Astrocyte (in vitro differentiated cells and primary cell): ENCODE data around the gene ADCY1. TPM values are rescaled to one million over a fixed set of nuclear protein-coding genes. Genes with fewer than 3 reads are reported as not detected.
"Not testable (repeated sequence)": the region's sequence is repeated elsewhere in the genome, so short reads cannot be mapped to it uniquely, and the experiment has no call there.

Experiments used
- DNase-seq: peaks from one replicate; pipeline ENCODE4 v3.0.0-alpha.2; 2010; ENCODE audit warnings: low read depth
- FAIRE-seq: peaks from 2 replicates; lab custom pipeline; 2011; peaks lifted over from hg19 to GRCh38; lab: Jason Lieb, UNC
- H2AFZ ChIP-seq: 2 replicates; pipeline ENCODE4 v1.6.0; 2012; ENCODE audit warnings: low read depth, low read length, inconsistent platforms
- H3K27ac ChIP-seq: 2 replicates; pipeline ENCODE4 v1.5.1; 2011; ENCODE audit warnings: low read depth, low read length, inconsistent platforms
- H3K27me3 ChIP-seq: 2 replicates; pipeline ENCODE4 v1.6.0; 2011; ENCODE audit warnings: low read length, inconsistent platforms; ENCODE audit not compliant: insufficient read depth
- H3K36me3 ChIP-seq: 2 replicates; pipeline ENCODE4 v1.5.1; 2011; ENCODE audit warnings: low read length, inconsistent platforms; ENCODE audit not compliant: insufficient read depth
- H3K4me1 ChIP-seq: 2 replicates; pipeline ENCODE4 v1.5.1; 2011; ENCODE audit warnings: low read length, inconsistent platforms; ENCODE audit not compliant: insufficient read depth
- H3K4me2 ChIP-seq: 2 replicates; pipeline ENCODE4 v1.6.0; 2012; ENCODE audit warnings: low read length, inconsistent platforms
- H3K4me3 ChIP-seq: 2 replicates; pipeline ENCODE4 v1.5.1; 2011; ENCODE audit warnings: low read depth, mild to moderate bottlenecking, low read length, inconsistent platforms; ENCODE audit not compliant: insufficient read depth
- H3K79me2 ChIP-seq: 2 replicates; pipeline ENCODE4 v1.6.0; 2012; ENCODE audit warnings: mild to moderate bottlenecking, low read length, inconsistent platforms; ENCODE audit not compliant: insufficient read depth
- H3K9ac ChIP-seq: 2 replicates; pipeline ENCODE4 v1.6.0; 2012; ENCODE audit warnings: mild to moderate bottlenecking, low read length, inconsistent platforms
- H3K9me3 ChIP-seq: 2 replicates; pipeline ENCODE4 v1.5.1; 2012; ENCODE audit warnings: low read depth, mild to moderate bottlenecking, low read length, inconsistent platforms; ENCODE audit not compliant: insufficient read depth
- H4K20me1 ChIP-seq: 2 replicates; pipeline ENCODE4 v1.6.0; 2012; ENCODE audit warnings: low read length, inconsistent platforms; ENCODE audit not compliant: insufficient read depth
- H3K27ac Mint-ChIP-seq: one replicate; pipeline ENCODE4 v1.8.0; 2021; ENCODE audit warnings: mild to moderate bottlenecking, mixed read lengths; ENCODE audit not compliant: unreplicated experiment
- H3K27me3 Mint-ChIP-seq: one replicate; pipeline ENCODE4 v1.8.0; 2021; ENCODE audit warnings: low read depth, mixed read lengths; ENCODE audit not compliant: unreplicated experiment
- H3K36me3 Mint-ChIP-seq: one replicate; pipeline ENCODE4 v1.8.0; 2021; ENCODE audit warnings: low read depth, mixed read lengths; ENCODE audit not compliant: unreplicated experiment
- H3K4me1 Mint-ChIP-seq: one replicate; pipeline ENCODE4 v1.8.0; 2021; ENCODE audit warnings: low read depth, mixed read lengths; ENCODE audit not compliant: unreplicated experiment
- H3K4me3 Mint-ChIP-seq: one replicate; pipeline ENCODE4 v1.8.0; 2021; ENCODE audit warnings: mild to moderate bottlenecking, moderate library complexity, mixed read lengths; ENCODE audit not compliant: unreplicated experiment
- H3K9me3 Mint-ChIP-seq: one replicate; pipeline ENCODE4 v1.8.0; 2021; ENCODE audit warnings: mild to moderate bottlenecking, mixed read lengths; ENCODE audit not compliant: unreplicated experiment
- total RNA-seq: library from RNA; stranded (reverse); gene quantifications from 2 replicates; pipeline ENCODE4 v1.2.1, GENCODE V29; 2021

ADCY1 gene
- total RNA-seq, 1 donor from 2014 or later, result 1.6 TPM

GRCh38 chr7:45769626-45770025 lies 195.5 kb downstream of the ADCY1 start:
- H3K9me3 ChIP-seq, H3K27me3 ChIP-seq, H2AFZ ChIP-seq, H3K4me1 Mint-ChIP-seq, H3K27me3 Mint-ChIP-seq, H3K27ac Mint-ChIP-seq, H3K36me3 ChIP-seq, DNase-seq, H3K4me1 ChIP-seq, H4K20me1 ChIP-seq, H3K36me3 Mint-ChIP-seq, FAIRE-seq, H3K9me3 Mint-ChIP-seq: not testable (repeated sequence)
- Histone ChIP-seq H3K9ac (peak overlapping the region; percentile 98), H3K4me3 (peak overlapping the region; percentile 70), H3K27ac (peak overlapping the region; percentile 96), H3K4me2 (peak overlapping the region; percentile 88), H3K79me2 (peaks cover 23% of the 10 kb centered on the region)
- H3K4me3 Mint-ChIP-seq, result peak overlapping the region; percentile 91
